H1 (cell line): Measurements from ENCODE around the gene ITSN1. TPM values are rescaled to one million over a fixed set of nuclear protein-coding genes. Genes with fewer than 3 reads are reported as not detected.

Experiments
- CTCF ChIA-PET: fragments of 300-600 bp; sonication (Branson Sonifier 250); formaldehyde crosslinking; loops from one replicate; lab custom pipeline; 2021; ENCODE audit not compliant: partially characterized antibody; lab: Charles Lee
- POLR2A ChIA-PET: fragments of 300-600 bp; sonication (Branson Sonifier 250); formaldehyde crosslinking; loops from one replicate; lab custom pipeline; 2021; ENCODE audit warnings: inconsistent platforms; ENCODE audit not compliant: partially characterized antibody; lab: Charles Lee
- DNase-seq, 2 experiments: peaks; one replicate each; pipeline versions ENCODE4 v3.0.0 to v3.0.0-alpha.2; 2010 to 2022; ENCODE audit warnings: low spot score in 2 of 2, low read depth in 1 of 2, mixed read lengths in 1 of 2
- FAIRE-seq: peaks from 2 replicates; lab custom pipeline; 2011; peaks lifted over from hg19 to GRCh38; lab: Jason Lieb, UNC
- H2AFZ ChIP-seq: 2 replicates; pipeline ENCODE4 v1.8.1; 2012; ENCODE audit warnings: low read length, inconsistent platforms
- H2AK5ac ChIP-seq: 2 replicates; pipeline ENCODE4 v1.6.1; 2013; ENCODE audit warnings: low read depth, low read length
- H2BK120ac ChIP-seq: replicated peaks from 2 replicates; pipeline ENCODE3; 2013; ENCODE audit warnings: low read depth, low read length, inconsistent platforms
- H2BK12ac ChIP-seq: 2 replicates; pipeline ENCODE4 v1.6.1; 2013; ENCODE audit warnings: low read depth, low read length
- H2BK15ac ChIP-seq: 2 replicates; pipeline ENCODE4 v1.6.1; 2013; ENCODE audit warnings: low read length
- H2BK20ac ChIP-seq: 2 replicates; pipeline ENCODE4 v1.6.1; 2013; ENCODE audit warnings: low read length
- H2BK5ac ChIP-seq: 2 replicates; pipeline ENCODE4 v1.6.1; 2013; ENCODE audit warnings: low read depth, low read length
- H3K14ac ChIP-seq: 2 replicates; pipeline ENCODE4 v1.6.1; 2013; ENCODE audit warnings: inconsistent platforms; ENCODE audit not compliant: insufficient read length
- H3K18ac ChIP-seq: 2 replicates; pipeline ENCODE4 v1.6.1; 2013; ENCODE audit warnings: low read length; ENCODE audit errors: extremely low read depth
- H3K23ac ChIP-seq: 2 replicates; pipeline ENCODE4 v1.6.1; 2013; ENCODE audit warnings: inconsistent platforms; ENCODE audit not compliant: insufficient read length
- H3K23me2 ChIP-seq: 2 replicates; pipeline ENCODE4 v1.6.1; 2013; ENCODE audit warnings: low read depth, low read length
- H3K27ac ChIP-seq: 2 replicates; pipeline ENCODE4 v1.6.1; 2011; ENCODE audit warnings: low read depth, low read length, inconsistent platforms
- H3K27me3 ChIP-seq, 4 experiments: replicated peaks in 1 of 4; 1 replicate in 1 of 4; 2 replicates in 3 of 4; pipeline versions ENCODE4 v1.6.1 to v1.8.1; 2011 to 2013; ENCODE audit warnings: low read length in 3 of 4, mild to moderate bottlenecking in 3 of 4, inconsistent platforms in 2 of 4, mixed read lengths in 2 of 4, moderate library complexity in 1 of 4; ENCODE audit not compliant: control insufficient read depth in 3 of 4, insufficient read depth in 3 of 4; ENCODE audit errors: extremely low read depth in 1 of 4
- H3K36me3 ChIP-seq, 4 experiments: 2 replicates each; pipeline versions ENCODE4 v1.6.1 to v1.8.1; 2011 to 2013; ENCODE audit warnings: mild to moderate bottlenecking in 4 of 4, low read length in 3 of 4, moderate library complexity in 2 of 4, control low read depth in 1 of 4, inconsistent platforms in 1 of 4; ENCODE audit not compliant: insufficient read depth in 4 of 4, control insufficient read depth in 2 of 4
- H3K4ac ChIP-seq: replicated peaks from 2 replicates; pipeline ENCODE3; 2013; ENCODE audit warnings: low read length, low read depth, mixed read lengths, inconsistent platforms; ENCODE audit not compliant: insufficient read length
- H3K4me1 ChIP-seq, 4 experiments: replicated peaks in 1 of 4; 1 replicate in 1 of 4; 2 replicates in 3 of 4; pipeline versions ENCODE4 v1.6.1 to v1.8.1; 2011 to 2013; ENCODE audit warnings: low read length in 3 of 4, inconsistent platforms in 2 of 4, mixed read lengths in 1 of 4; ENCODE audit not compliant: insufficient read depth in 4 of 4, control insufficient read depth in 3 of 4
- H3K4me2 ChIP-seq, 2 experiments: 2 replicates each; pipeline versions ENCODE4 v1.6.1 to v1.8.1; 2011 to 2013; ENCODE audit warnings: low read depth in 2 of 2, low read length in 2 of 2, control low read depth in 1 of 2, inconsistent platforms in 1 of 2, mild to moderate bottlenecking in 1 of 2; ENCODE audit not compliant: insufficient read depth in 1 of 2
- H3K4me3 ChIP-seq, 4 experiments: fragments of 200-600, 300-600 bp in 1 of 4; sonication (generic), shearing (Covaris generic), sonication (Bioruptor Twin) in 1 of 4; 2 replicates each; pipeline versions ENCODE4 v1.5.1 to v1.8.1; 2011 to 2016; ENCODE audit warnings: low read length in 4 of 4, low read depth in 3 of 4, control low read depth in 2 of 4, inconsistent platforms in 2 of 4, mild to moderate bottlenecking in 2 of 4, mixed read lengths in 1 of 4, moderate library complexity in 1 of 4; ENCODE audit not compliant: insufficient read depth in 2 of 4; ENCODE audit errors: extremely low read depth in 1 of 4
- H3K56ac ChIP-seq: replicated peaks from 2 replicates; pipeline ENCODE3; 2013; ENCODE audit warnings: low read depth, mild to moderate bottlenecking, mixed read lengths, low read length, inconsistent platforms; ENCODE audit not compliant: insufficient read length
- H3K79me1 ChIP-seq: 2 replicates; pipeline ENCODE4 v1.6.1; 2013; ENCODE audit warnings: low read depth, low read length, control low read depth
- H3K79me2 ChIP-seq, 2 experiments: 2 replicates each; pipeline versions ENCODE4 v1.6.1 to v1.8.1; 2012 to 2013; ENCODE audit warnings: low read length in 2 of 2, mild to moderate bottlenecking in 2 of 2, inconsistent platforms in 1 of 2; ENCODE audit not compliant: insufficient read depth in 2 of 2, control insufficient read depth in 1 of 2
- H3K9ac ChIP-seq, 4 experiments: replicated peaks in 1 of 4; 1 replicate in 1 of 4; 2 replicates in 3 of 4; pipeline versions ENCODE4 v1.6.1 to v1.8.1; 2011 to 2013; ENCODE audit warnings: low read depth in 3 of 4, low read length in 3 of 4, control low read depth in 2 of 4, mild to moderate bottlenecking in 2 of 4, moderate library complexity in 2 of 4, inconsistent platforms in 1 of 4; ENCODE audit errors: extremely low read depth in 1 of 4
- H3K9me3 ChIP-seq, 2 experiments: 2 replicates each; pipeline versions ENCODE4 v1.6.1 to v1.8.1; 2012 to 2013; ENCODE audit warnings: mild to moderate bottlenecking in 2 of 2, moderate library complexity in 2 of 2, control low read depth in 1 of 2, inconsistent platforms in 1 of 2, low read depth in 1 of 2, low read length in 1 of 2, mixed read lengths in 1 of 2; ENCODE audit not compliant: insufficient read depth in 2 of 2
- H4K20me1 ChIP-seq, 2 experiments: replicated peaks in 1 of 2; 2 replicates each; pipeline versions ENCODE3 to v1.8.1; 2011 to 2013; ENCODE audit warnings: inconsistent platforms in 2 of 2, low read length in 2 of 2, mild to moderate bottlenecking in 1 of 2; ENCODE audit not compliant: insufficient read depth in 2 of 2, control insufficient read depth in 1 of 2
- H4K5ac ChIP-seq: 2 replicates; pipeline ENCODE4 v1.6.1; 2013; ENCODE audit warnings: low read length, low read depth, mixed read lengths, inconsistent platforms; ENCODE audit not compliant: insufficient read length
- H4K8ac ChIP-seq: 2 replicates; pipeline ENCODE4 v1.8.0; 2013; ENCODE audit warnings: mild to moderate bottlenecking, moderate library complexity, low read length, inconsistent platforms; ENCODE audit not compliant: insufficient read depth; ENCODE audit errors: extremely low read depth
- H4K91ac ChIP-seq: replicated peaks from 2 replicates; pipeline ENCODE3; 2013; ENCODE audit warnings: low read length, mixed read lengths, inconsistent platforms; ENCODE audit not compliant: insufficient read length
- CTBP2 ChIP-seq: IDR thresholded peaks from 2 replicates; pipeline ENCODE4 v1.7.0; 2011; ENCODE audit warnings: borderline replicate concordance, mild to moderate bottlenecking, moderate library complexity, mixed read lengths, low read length; ENCODE audit not compliant: insufficient read depth, insufficient read length
- CTCF ChIP-seq, 3 experiments: IDR thresholded peaks; 1 replicate in 2 of 3; 2 replicates in 1 of 3; pipeline versions ENCODE4 v1.5.1 to v1.6.1; 2011; ENCODE audit warnings: low read length in 3 of 3, mild to moderate bottlenecking in 3 of 3, inconsistent platforms in 2 of 3, low read depth in 1 of 3, moderate library complexity in 1 of 3; ENCODE audit not compliant: insufficient read depth in 1 of 3; ENCODE audit errors: control extremely low read depth in 1 of 3
- EZH2 ChIP-seq: fragments of 200-600 bp; sonication (generic); IDR thresholded peaks from 2 replicates; pipeline ENCODE4 v1.7.1; 2012; ENCODE audit warnings: low read depth, mild to moderate bottlenecking, moderate library complexity, low read length, inconsistent platforms; ENCODE audit not compliant: severe bottlenecking
- SIN3A ChIP-seq, 2 experiments: IDR thresholded peaks in 1 of 2; conservative IDR thresholded peaks in 1 of 2; 2 replicates each; pipeline ENCODE4 v1.6.1; 2011 to 2012; ENCODE audit warnings: low read length in 2 of 2, improper control_type of control experiment in 1 of 2, low read depth in 1 of 2, mild to moderate bottlenecking in 1 of 2
- WGBS, 2 experiments: shearing (Covaris generic) in 1 of 2; methylation state at CpG; one replicate each; pipeline versions ENCODE4 v1.1.6 to v1.1.7; 2013 to 2015; ENCODE audit warnings: low lambda C conversion rate in 2 of 2, mixed read lengths in 2 of 2, inconsistent platforms in 1 of 2, low coverage in 1 of 2, missing lambda C conversion rate in 1 of 2; ENCODE audit not compliant: insufficient replicate concordance in 2 of 2, insufficient coverage in 1 of 2, insufficient read length in 1 of 2; ENCODE audit errors: extremely low coverage in 1 of 2, missing lambda C conversion rate in 1 of 2; 5-methylcytosine and 5-hydroxymethylcytosine counted together
- polyA plus RNA-seq, 7 experiments: library from polyadenylated mRNA; depleted of rRNA in 3 of 7; stranded (reverse) in 5 of 7; unstranded in 2 of 7; fragments of >200 nt in 5 of 7; fragments of 200-250 nt in 2 of 7; gene quantifications; 1 replicate in 5 of 7; 2 replicates in 1 of 7; 4 replicates in 1 of 7; pipeline versions ENCODE4 v1.2.1 to v1.2.3, GENCODE V29; 2011 to 2013; ENCODE audit warnings: missing spikeins in 2 of 7, mixed read lengths in 2 of 7
- total RNA-seq: library from RNA; stranded (reverse); fragmentation: NEBNext Ultra II Directional; extraction: Animal tissue kit (Norgen Biotek cat#: 25700); gene quantifications from 2 replicates; pipeline ENCODE4 v1.2.1, GENCODE V29; 2021

ITSN1 gene
- total and polyA plus RNA-seq, 2 of the 8 experiments (the other 6 are each of a cell fraction or from before 2014, with no cell fraction given) = 60.8 to 78.1 TPM

DNA sequence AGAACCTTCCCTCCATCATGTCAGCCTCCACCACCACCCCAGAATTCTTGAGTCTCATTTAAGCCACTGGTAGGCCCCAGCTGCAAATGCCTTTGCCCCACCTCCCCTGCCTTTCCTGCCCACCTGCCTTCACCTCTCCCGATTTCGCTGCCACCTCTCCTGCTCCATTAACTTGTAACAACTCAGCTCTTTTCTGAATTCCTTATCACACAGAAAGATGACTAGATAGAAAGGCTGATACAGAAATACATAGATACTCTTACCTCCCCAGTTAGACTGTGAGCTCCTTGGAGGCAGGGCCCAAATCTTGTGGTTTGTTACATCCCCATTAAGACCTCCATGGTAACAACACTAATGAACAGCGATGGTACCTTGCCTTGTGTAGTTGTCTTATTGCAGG, 203.8 kb downstream of the ITSN1 start:
- Histone ChIP-seq H3K9ac (no peak overlapping the region), H3K23ac (no peak overlapping the region), H3K18ac (no peak overlapping the region), H2BK20ac (no peak overlapping the region), H3K27me3 (no peaks in the 10 kb centered on the region), H3K14ac (no peak overlapping the region), H3K9me3 (no peaks in the 10 kb centered on the region; a peak in 1 of 4 replicates), H3K36me3 (no peaks in the 10 kb centered on the region), H3K23me2 (no peaks in the 10 kb centered on the region), H2AFZ (no peak overlapping the region), H3K79me2 (no peaks in the 10 kb centered on the region), H3K56ac (no peak overlapping the region), H4K91ac (no peak overlapping the region), H3K4me3 (no peak overlapping the region), H4K8ac (no peak overlapping the region), H3K4me2 (no peak overlapping the region), H3K4me1 (no peaks in the 10 kb centered on the region; a peak in 3 of 7 replicates), H4K20me1 (no peaks in the 10 kb centered on the region), H4K5ac (no peak overlapping the region), H3K79me1 (no peaks in the 10 kb centered on the region; the same call in 1 of the 2 replicates), H2AK5ac (no peak overlapping the region), H2BK15ac (no peak overlapping the region), H2BK12ac (no peak overlapping the region), H3K27ac (no peak overlapping the region), H2BK5ac (no peak overlapping the region), H2BK120ac (no peak overlapping the region), H3K4ac (no peak overlapping the region)
- ChIA-PET POLR2A (interaction anchor here (2.1 kb wide), 1 partner anchor 12 kb away, joined by 5 read pairs; no protein-coding TSS in a partner anchor), CTCF (interaction anchor here (1.9 kb wide), 1 partner anchor 9 kb away, joined by 6 read pairs; no protein-coding TSS in a partner anchor)
- DNase-seq = no peak
- WGBS, 2 experiments = 93% methylated on average over 3 of the region's 3 CpGs; no CpG with 5 or more reads in 1 of the 2 experiments
- TF ChIP-seq EZH2 (no peak), CTCF (IDR thresholded peaks at IDR 0.05; ENCODE audit: control extremely low read depth in 1 of 3, insufficient read depth in 1 of 3, low read depth in 1 of 3, low read length in 3 of 3) (no peak), SIN3A (conservative IDR thresholded peaks at IDR 0.05 in 1 of 2, IDR thresholded peaks at IDR 0.05 in 1 of 2; ENCODE audit: low read depth in 1 of 2, low read length in 2 of 2) (no peak), CTBP2 (no peak)
- FAIRE-seq = no peak
